ENCODE data around the gene ITGB6.

ITGB6 gene

DNA sequence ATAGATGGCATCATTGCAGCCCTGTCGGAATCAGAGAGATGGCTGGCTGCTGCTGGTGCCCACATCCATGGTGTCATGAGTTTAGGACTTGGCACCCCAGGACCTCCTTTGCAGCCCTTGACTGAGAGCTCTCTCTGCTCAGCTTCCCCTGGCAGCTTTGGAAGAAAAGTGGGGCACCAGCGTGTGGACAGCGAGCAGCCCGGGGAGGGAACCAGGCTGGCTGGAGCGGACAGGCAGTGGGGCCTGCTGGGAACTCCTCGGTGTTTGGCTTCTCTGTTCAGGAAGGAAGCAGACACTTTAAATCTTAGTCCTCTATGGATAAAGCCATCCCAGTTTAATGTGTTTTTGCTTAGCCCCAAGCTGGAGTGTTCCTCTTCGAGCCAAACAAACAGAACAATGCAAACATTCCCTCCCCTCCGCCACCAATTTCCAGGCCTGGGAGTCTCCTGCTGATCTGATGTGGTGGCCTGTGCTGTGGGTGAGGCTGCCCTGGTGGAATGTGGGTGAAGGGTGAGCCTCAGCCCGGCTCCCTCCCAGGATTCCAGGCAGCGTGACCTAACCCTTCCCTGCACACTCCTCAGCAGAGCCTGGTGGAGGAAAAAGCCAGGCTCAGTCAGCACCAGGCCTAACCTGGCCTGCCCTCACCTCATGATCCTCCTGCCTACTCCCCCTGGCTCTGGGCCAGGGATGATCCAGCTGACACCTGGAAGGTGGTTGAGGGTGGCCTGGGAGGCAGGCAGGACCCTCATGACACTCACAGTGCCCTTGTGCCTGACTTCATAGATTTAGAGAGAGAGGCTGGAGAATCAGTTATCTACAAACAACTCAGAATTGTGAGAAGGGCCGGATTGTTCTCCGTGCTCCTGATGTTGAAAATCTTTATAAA lies 21.6 kb upstream of the ITGB6 start:
- TF ChIP-seq CTCF (IDR thresholded peaks at IDR 0.05; ENCODE audit: low read depth, low read length, missing control alignments) = no peak
- no peak for DNase-seq (ENCODE audit: extremely low read depth, low read depth)
- H3K4me3 ChIP-seq (replicated peaks; ENCODE audit: low read depth, low read length) = no peak overlapping the region

DNA sequence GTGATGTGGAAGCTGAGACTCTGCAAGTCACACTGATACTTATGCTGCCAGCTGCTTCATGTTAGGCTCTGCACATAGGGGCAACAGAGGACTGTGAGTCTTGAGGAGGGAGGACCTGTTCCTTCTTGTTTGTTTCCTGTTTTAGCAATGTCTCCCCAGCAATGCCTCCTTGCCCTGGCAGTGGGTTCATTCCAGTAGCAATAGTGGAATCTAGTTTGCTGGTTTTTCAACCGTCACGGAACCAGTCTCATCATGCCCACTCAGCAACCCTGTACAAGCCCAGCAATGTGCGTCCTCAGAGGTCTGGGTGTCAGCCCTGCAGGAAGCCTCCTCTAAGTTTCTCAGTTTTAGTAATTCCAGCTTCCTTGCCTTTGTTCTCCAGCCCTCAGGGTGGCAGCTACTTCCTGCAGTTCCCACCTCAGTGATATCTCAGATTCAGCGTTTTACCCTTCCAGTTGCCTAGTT lies 20.5 kb upstream of the ITGB6 start:
- H3K4me3 ChIP-seq (replicated peaks; ENCODE audit: low read depth, low read length) = no peak overlapping the region
- no peak for TF ChIP-seq CTCF (IDR thresholded peaks at IDR 0.05; ENCODE audit: low read depth, low read length, missing control alignments)
- DNase-seq (ENCODE audit: extremely low read depth, low read depth) = no peak

DNA sequence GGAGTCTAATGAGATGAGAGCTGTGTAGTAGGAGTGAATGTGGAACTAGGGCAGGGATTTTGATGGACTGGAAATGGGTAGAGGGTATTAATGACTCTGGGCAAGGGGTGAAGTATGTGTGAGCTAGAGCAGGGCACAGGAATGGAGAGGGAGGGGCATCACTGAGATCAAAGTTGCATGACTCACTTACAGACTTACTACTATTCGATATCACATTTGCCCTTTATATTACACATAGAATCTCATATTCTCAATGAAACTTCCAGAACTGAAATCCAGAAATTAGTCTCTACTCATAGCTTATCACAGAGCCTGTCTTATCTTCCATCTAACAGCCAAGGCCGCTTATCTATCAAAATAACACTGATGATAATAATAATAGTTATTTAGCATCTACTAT lies 20.0 kb upstream of the ITGB6 start:
- no peak for DNase-seq (ENCODE audit: extremely low read depth, low read depth)
- no peak overlapping the region for H3K4me3 ChIP-seq (replicated peaks; ENCODE audit: low read depth, low read length)
- no peak for TF ChIP-seq CTCF (IDR thresholded peaks at IDR 0.05; ENCODE audit: low read depth, low read length, missing control alignments)

DNA sequence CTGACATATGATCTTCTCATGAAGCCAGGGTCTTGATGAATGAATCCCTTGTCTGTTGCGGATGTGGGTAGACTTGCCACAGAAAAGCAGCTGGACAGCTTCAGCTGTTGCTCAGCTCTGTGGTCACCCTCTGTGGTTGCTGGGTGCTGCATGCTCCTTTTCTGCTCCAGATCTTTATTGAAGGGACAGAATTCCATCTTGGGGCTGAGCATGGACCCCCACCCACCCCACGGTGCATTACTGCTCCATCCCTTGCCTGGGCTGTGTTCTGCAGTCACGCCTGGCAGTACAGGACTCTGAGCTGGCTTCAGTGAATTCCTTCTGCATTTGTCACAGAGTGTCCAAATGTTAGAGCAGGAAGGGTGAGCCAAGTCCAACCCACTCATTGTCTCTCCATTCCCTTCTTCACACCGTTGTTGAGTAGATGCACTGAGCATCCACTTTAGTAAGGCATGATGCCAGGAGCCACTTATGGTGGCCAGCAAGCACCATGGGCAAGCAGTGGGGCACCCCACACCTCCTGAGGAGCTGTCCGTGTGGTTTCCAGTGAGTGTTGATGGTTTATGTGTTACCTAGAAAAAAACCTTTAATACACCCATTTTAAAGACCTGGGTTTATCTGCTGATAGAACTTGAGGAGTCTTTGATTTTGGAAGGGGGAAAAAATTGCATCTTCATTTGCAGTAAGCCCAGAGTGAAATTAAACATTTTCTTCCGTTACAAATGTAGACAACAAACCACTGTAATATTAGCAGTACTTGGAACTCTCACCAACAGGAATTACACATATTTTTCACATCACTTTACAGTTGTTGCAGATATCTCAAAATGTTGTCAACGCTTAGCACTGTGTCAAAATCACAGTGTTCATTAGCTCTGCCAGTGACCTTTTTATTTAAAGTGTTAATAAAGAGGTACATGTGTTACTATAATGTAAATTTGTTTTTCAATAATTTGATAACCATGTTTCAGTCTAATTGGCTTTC lies 14.7 kb upstream of the ITGB6 start:
- TF ChIP-seq CTCF (IDR thresholded peaks at IDR 0.05; ENCODE audit: low read depth, low read length, missing control alignments) = no peak
- peak; percentile 57 for DNase-seq (ENCODE audit: extremely low read depth, low read depth)
- H3K4me3 ChIP-seq (replicated peaks; ENCODE audit: low read depth, low read length) = no peak overlapping the region

DNA sequence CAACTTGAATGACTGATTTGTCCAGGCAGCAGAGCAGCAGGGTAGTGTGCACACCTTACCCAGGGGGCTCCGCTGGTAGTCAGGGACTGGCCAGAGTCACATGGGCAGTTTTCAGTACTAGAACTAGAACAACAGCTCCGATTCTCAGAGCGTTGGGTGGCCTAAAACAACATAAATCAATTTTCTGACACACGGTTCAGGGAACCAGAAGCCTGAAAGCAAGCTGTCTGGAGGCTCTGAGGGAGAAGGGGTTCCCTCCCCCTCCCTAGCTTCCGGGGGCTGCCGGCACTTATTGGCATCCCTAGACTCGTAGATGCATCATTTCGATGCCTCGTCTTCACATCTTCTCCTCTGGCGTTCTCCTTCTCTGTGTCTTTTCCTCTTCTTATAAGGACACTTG lies 13.4 kb upstream of the ITGB6 start:
- no peak overlapping the region for H3K4me3 ChIP-seq (replicated peaks; ENCODE audit: low read depth, low read length)
- no peak for DNase-seq (ENCODE audit: extremely low read depth, low read depth)
- no peak for TF ChIP-seq CTCF (IDR thresholded peaks at IDR 0.05; ENCODE audit: low read depth, low read length, missing control alignments)

GRCh38 chr2:160210599-160211138 lies 10.6 kb upstream of the ITGB6 start:
- DNase-seq (ENCODE audit: extremely low read depth, low read depth) = peak; percentile 47
- TF ChIP-seq CTCF (IDR thresholded peaks at IDR 0.05; ENCODE audit: low read depth, low read length, missing control alignments) = peak; percentile 87

More at GRCh38 chr2:160210599-160211138, 10.6 kb upstream of the ITGB6 start:
- no peak overlapping the region for H3K4me3 ChIP-seq (replicated peaks; ENCODE audit: low read depth, low read length)

Data from HFF-Myc (cell line).